Measurements from ENCODE around the gene XIST. TPM values are rescaled to one million over a fixed set of nuclear protein-coding genes. Genes with fewer than 3 reads are reported as not detected.

Gene XIST
- total RNA-seq, 1 experiment from 2014 or later: 1.4 TPM

DNA sequence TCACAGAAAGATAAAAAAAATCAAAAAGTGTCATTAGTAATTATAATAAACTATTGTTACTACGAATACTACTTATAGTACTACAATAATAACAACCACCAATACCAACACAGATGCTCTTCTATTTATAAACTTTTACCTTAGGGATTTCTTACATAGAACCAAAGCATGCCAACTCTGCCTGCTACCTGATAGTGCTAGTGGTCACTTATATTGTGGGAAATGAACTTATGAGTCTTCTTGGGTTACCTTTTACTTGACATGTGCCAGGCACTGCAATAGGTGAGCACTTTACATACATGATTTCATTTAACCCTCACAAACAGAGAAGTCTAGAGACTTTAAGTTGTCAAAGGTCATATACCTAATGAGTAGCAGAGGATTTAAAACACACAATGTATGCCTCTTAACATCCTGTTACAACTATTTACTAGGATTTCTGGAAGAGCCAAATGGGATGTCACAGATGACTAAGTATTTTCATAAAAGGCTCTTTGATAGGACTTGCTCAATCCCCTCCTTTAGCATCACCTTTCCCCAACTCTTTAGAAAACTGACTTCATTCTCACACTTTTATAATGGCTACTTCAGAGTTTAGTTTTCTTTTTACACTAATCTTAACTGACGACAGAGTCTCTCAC, 24.3 kb downstream of the XIST start:
- H2BK12ac ChIP-seq (ENCODE audit: insufficient read length, low read depth, low read length): no peak overlapping the region
- H3K23me2 ChIP-seq (ENCODE audit: insufficient read length, low read depth, low read length, poor library complexity, severe bottlenecking): no peaks in the 10 kb centered on the region
- H4K5ac ChIP-seq (ENCODE audit: insufficient read length, low read depth, low read length): no peak overlapping the region
- H3K27me3 ChIP-seq (ENCODE audit: insufficient read depth, low read length): no peaks in the 10 kb centered on the region
- no peak overlapping the region for H3K27ac ChIP-seq (ENCODE audit: insufficient read length, low read depth, low read length)
- Mint-ChIP-seq H3K27ac (no peak overlapping the region), H3K4me3 (no peak overlapping the region), H3K4me1 (peaks cover 0 to 2% of the 10 kb centered on the region in 2 experiments; a peak in 1 of 4 replicates), H3K9me3 (no peaks in the 10 kb centered on the region), H3K36me3 (ENCODE audit: insufficient read depth in 1 of 3, low read depth in 3 of 3) (no peaks in the 10 kb centered on the region), H3K27me3 (ENCODE audit: low read depth) (no peaks in the 10 kb centered on the region)
- H3K23ac ChIP-seq (ENCODE audit: insufficient read length, low read depth, low read length): no peak overlapping the region
- no peak overlapping the region for H4K91ac ChIP-seq (ENCODE audit: insufficient read length, low read depth, low read length)
- no peak overlapping the region for H3K9ac ChIP-seq (ENCODE audit: extremely low read depth, insufficient read length, low read length)
- no peak overlapping the region for H3K4me2 ChIP-seq (ENCODE audit: insufficient read depth, insufficient read length, low read length)
- no peak overlapping the region for H2BK120ac ChIP-seq (ENCODE audit: low read depth, low read length, poor library complexity, severe bottlenecking)
- H2BK20ac ChIP-seq (ENCODE audit: low read depth, low read length, poor library complexity, severe bottlenecking): no peak overlapping the region
- no peak for DNase-seq
- H2BK5ac ChIP-seq (ENCODE audit: insufficient read length, low read length): no peak overlapping the region
- H3K14ac ChIP-seq (ENCODE audit: insufficient read depth, low read length): no peak overlapping the region
- no peak overlapping the region for H3K18ac ChIP-seq (ENCODE audit: insufficient read length, low read depth, low read length)
- no peak overlapping the region for H2BK15ac ChIP-seq (ENCODE audit: low read depth, low read length)
- no peaks in the 10 kb centered on the region for H3K9me3 ChIP-seq (ENCODE audit: control insufficient read depth, low read depth, low read length)
- WGBS (ENCODE audit: extremely low coverage, insufficient read length, low lambda C conversion rate): no CpG with 5 or more reads among the region's 2 CpGs
- no peaks in the 10 kb centered on the region for H3K79me2 ChIP-seq (ENCODE audit: insufficient read depth, low read length)
- H2AFZ ChIP-seq (ENCODE audit: low read length): no peak overlapping the region
- no peaks in the 10 kb centered on the region for H4K20me1 ChIP-seq (ENCODE audit: control insufficient read depth, insufficient read depth, insufficient read length)
- no peak for TF ChIP-seq CTCF (conservative IDR thresholded peaks at IDR 0.05)
- H4K8ac ChIP-seq (replicated peaks; ENCODE audit: insufficient read length, low read depth, low read length): no peak overlapping the region
- no peak overlapping the region for H3K56ac ChIP-seq (ENCODE audit: insufficient read length, low read depth, low read length)
- no peak overlapping the region for H3K4ac ChIP-seq (ENCODE audit: low read depth, low read length)
- H3K79me1 ChIP-seq (ENCODE audit: insufficient read depth, low read depth, low read length, poor library complexity, severe bottlenecking): no peaks in the 10 kb centered on the region
- H3T11ph ChIP-seq (ENCODE audit: low read length): no peak overlapping the region
- H3K4me1 ChIP-seq (ENCODE audit: insufficient read depth, low read length): no peaks in the 10 kb centered on the region
- H2AK5ac ChIP-seq (ENCODE audit: insufficient read length, low read length): no peak overlapping the region
